Activated naive CD4-positive, alpha-beta T cell treated with anti-CD3 and anti-CD28 coated beads, Interleukin-2, amount 50 U/mL, for 72 hours (primary cell): ENCODE measurements around the gene DLG2. TPM values are rescaled to one million over a fixed set of nuclear protein-coding genes. Genes with fewer than 3 reads are reported as not detected.
"Not testable (repeated sequence)": the region's sequence is repeated elsewhere in the genome, so short reads cannot be mapped to it uniquely, and the experiment has no call there.

Source experiments
- ATAC-seq, 2 donors: fragments of 150-1000 bp; cut with Tn5 transposase; 2 replicates each; pipeline ENCODE4 v1.10.0; 2021; ENCODE audit warnings: mild to moderate bottlenecking in 2 of 2, moderate library complexity in 2 of 2
- DNase-seq, 2 donors: peaks; one replicate each; pipeline ENCODE4 v3.0.0; 2021 to 2022; ENCODE audit warnings: low spot score in 2 of 2
- H3K27ac Mint-ChIP-seq, 2 donors: one replicate each; pipeline ENCODE4 v1.8.0; 2022; ENCODE audit warnings: mild to moderate bottlenecking in 2 of 2, mixed read lengths in 2 of 2
- H3K36me3 Mint-ChIP-seq, 2 donors: one replicate each; pipeline ENCODE4 v1.8.0; 2022; ENCODE audit warnings: mixed read lengths in 2 of 2
- H3K9me3 Mint-ChIP-seq, 2 donors: one replicate each; pipeline ENCODE4 v1.8.0; 2022; ENCODE audit warnings: mixed read lengths in 2 of 2
- total RNA-seq, 2 donors: library from RNA; stranded (reverse); gene quantifications; one replicate each; pipeline ENCODE4 v1.2.3, GENCODE V29; 2022

DLG2 gene
- total RNA-seq, 2 donors from 2014 or later, result 4.2 to 5.4 TPM

GRCh38 chr11:83438438-83438837, 2188.7 kb downstream of the DLG2 start:
- ATAC-seq, result no peak

GRCh38 chr11:83437939-83438338, 2189.2 kb downstream of the DLG2 start:
- H3K27ac Mint-ChIP-seq, result no peak overlapping the region
- DNase-seq, result no peak

More at GRCh38 chr11:83438438-83438837, 2188.7 kb downstream of the DLG2 start:
- H3K36me3 Mint-ChIP-seq, result no peaks in the 10 kb centered on the region
- no peak overlapping the region for H3K27ac Mint-ChIP-seq
- no peaks in the 10 kb centered on the region for H3K9me3 Mint-ChIP-seq
- DNase-seq, result no peak

GRCh38 chr11:83436855-83437254, 2190.3 kb downstream of the DLG2 start:
- no peak for ATAC-seq
- H3K9me3 Mint-ChIP-seq, result no peaks in the 10 kb centered on the region

More at GRCh38 chr11:83437939-83438338, 2189.2 kb downstream of the DLG2 start:
- no peaks in the 10 kb centered on the region for H3K9me3 Mint-ChIP-seq
- no peak for ATAC-seq
- no peaks in the 10 kb centered on the region for H3K36me3 Mint-ChIP-seq

GRCh38 chr11:83434812-83435211, 2192.3 kb downstream of the DLG2 start:
- not testable (repeated sequence) for H3K36me3 Mint-ChIP-seq, DNase-seq, H3K9me3 Mint-ChIP-seq, H3K27ac Mint-ChIP-seq, ATAC-seq

More at GRCh38 chr11:83436855-83437254, 2190.3 kb downstream of the DLG2 start:
- H3K36me3 Mint-ChIP-seq, result no peaks in the 10 kb centered on the region
- no peak for DNase-seq
- H3K27ac Mint-ChIP-seq, result no peak overlapping the region

GRCh38 chr11:83427943-83428342, 2199.2 kb downstream of the DLG2 start:
- DNase-seq, result no peak
- H3K9me3 Mint-ChIP-seq, result no peaks in the 10 kb centered on the region
- ATAC-seq, result no peak
- no peak overlapping the region for H3K27ac Mint-ChIP-seq
- H3K36me3 Mint-ChIP-seq, result no peaks in the 10 kb centered on the region

GRCh38 chr11:83427501-83427900, 2199.6 kb downstream of the DLG2 start:
- no peak for DNase-seq
- no peak for ATAC-seq
- peaks cover 3 to 4% of the 10 kb centered on the region in 2 donors for H3K36me3 Mint-ChIP-seq
- peaks cover 3% of the 10 kb centered on the region in 2 donors for H3K9me3 Mint-ChIP-seq
- no peak overlapping the region for H3K27ac Mint-ChIP-seq

- no peak overlapping the region for H3K27ac Mint-ChIP-seq
- peaks cover 14% of the 10 kb centered on the region in 2 donors for H3K9me3 Mint-ChIP-seq
- peaks cover 8 to 16% of the 10 kb centered on the region in 2 donors for H3K36me3 Mint-ChIP-seq
- DNase-seq (no peak), ATAC-seq (no peak)
These were observed 2202.0 kb downstream of the DLG2 start for GRCh38 chr11:83425137-83425466.

- no peak overlapping the region for H3K27ac Mint-ChIP-seq
- no peak for ATAC-seq
- peaks cover 14% of the 10 kb centered on the region in 2 donors for H3K9me3 Mint-ChIP-seq
- no peak for DNase-seq
- peaks cover 8 to 16% of the 10 kb centered on the region in 2 donors for H3K36me3 Mint-ChIP-seq
These were observed 2202.6 kb downstream of the DLG2 start for GRCh38 chr11:83424376-83425136.

- not testable (repeated sequence) for H3K27ac Mint-ChIP-seq, DNase-seq, ATAC-seq
- H3K36me3 Mint-ChIP-seq, result peaks cover 8 to 16% of the 10 kb centered on the region in 2 donors
- H3K9me3 Mint-ChIP-seq, result peaks cover 14 to 15% of the 10 kb centered on the region in 2 donors
These were observed 2204.5 kb downstream of the DLG2 start for GRCh38 chr11:83422641-83423040.

- ATAC-seq, result no peak
These were observed 2216.3 kb downstream of the DLG2 start for GRCh38 chr11:83410605-83411565.

GRCh38 chr11:83409891-83410290, 2217.3 kb downstream of the DLG2 start:
- no peaks in the 10 kb centered on the region for H3K36me3 Mint-ChIP-seq
- no peak for ATAC-seq
- peaks cover 0 to 3% of the 10 kb centered on the region in 2 donors for H3K9me3 Mint-ChIP-seq
- no peak for DNase-seq
- no peak overlapping the region for H3K27ac Mint-ChIP-seq

More at GRCh38 chr11:83410605-83411565, 2216.3 kb downstream of the DLG2 start:
- DNase-seq, result no peak
- Mint-ChIP-seq H3K36me3 (peaks cover 0 to 2% of the 10 kb centered on the region in 2 donors), H3K27ac (no peak overlapping the region), H3K9me3 (peaks cover 3 to 6% of the 10 kb centered on the region in 2 donors)

GRCh38 chr11:83409476-83409875, 2217.7 kb downstream of the DLG2 start:
- no peak for DNase-seq
- Mint-ChIP-seq H3K36me3 (no peaks in the 10 kb centered on the region), H3K9me3 (peaks cover 0 to 3% of the 10 kb centered on the region in 2 donors), H3K27ac (no peak overlapping the region)
- ATAC-seq, result no peak

- ATAC-seq (no peak), DNase-seq (no peak)
- no peaks in the 10 kb centered on the region for H3K36me3 Mint-ChIP-seq
- H3K27ac Mint-ChIP-seq, result no peak overlapping the region
- peaks cover 0 to 3% of the 10 kb centered on the region in 2 donors for H3K9me3 Mint-ChIP-seq
These were observed 2218.2 kb downstream of the DLG2 start for GRCh38 chr11:83408946-83409345.

Other genes with a start within 250 kb of the DLG2 start
- gene TMEM126B, start 1.2 kb upstream of the DLG2 start, total RNA-seq, result 100 to 1,000 TPM in 1 of 2 donors, 10 to 100 TPM in 1; 77.0 to 104 TPM
- 10 to 100 TPM; 36.5 to 60.3 TPM for gene TMEM126A, start 20.6 kb upstream of the DLG2 start, total RNA-seq
- 10 to 100 TPM; 61.0 to 65.7 TPM for gene CREBZF, start 37.8 kb upstream of the DLG2 start, total RNA-seq
- gene CCDC89, start 58.9 kb upstream of the DLG2 start, total RNA-seq, result not detected
- 1 to 10 TPM; 4.6 to 7.5 TPM for gene SYTL2, start 183.8 kb upstream of the DLG2 start, total RNA-seq
- gene CCDC83, start 228.0 kb upstream of the DLG2 start, total RNA-seq, result under 1 TPM in 1 of 2 donors, not detected in 1; 0.19 TPM